Forelimb muscle (tissue), 1 donor: ENCODE data around the gene SH2B3. TPM values are rescaled to one million over a fixed set of nuclear protein-coding genes. Genes with fewer than 3 reads are reported as not detected.
"Not testable (repeated sequence)": the region's sequence is repeated elsewhere in the genome, so short reads cannot be mapped to it uniquely, and the experiment has no call there.

Source experiments
- DNase-seq: peaks from one replicate; pipeline ENCODE4 v3.0.0-alpha.2; 2013; ENCODE audit warnings: low read depth
- polyA plus RNA-seq: library from polyadenylated mRNA; unstranded; fragments of 120-200 nt; gene quantifications from one replicate; pipeline ENCODE4 v1.2.1, GENCODE V29; 2013; ENCODE audit not compliant: insufficient read length

SH2B3 gene
- polyA plus RNA-seq, 1 donor = 12.9 TPM

DNA sequence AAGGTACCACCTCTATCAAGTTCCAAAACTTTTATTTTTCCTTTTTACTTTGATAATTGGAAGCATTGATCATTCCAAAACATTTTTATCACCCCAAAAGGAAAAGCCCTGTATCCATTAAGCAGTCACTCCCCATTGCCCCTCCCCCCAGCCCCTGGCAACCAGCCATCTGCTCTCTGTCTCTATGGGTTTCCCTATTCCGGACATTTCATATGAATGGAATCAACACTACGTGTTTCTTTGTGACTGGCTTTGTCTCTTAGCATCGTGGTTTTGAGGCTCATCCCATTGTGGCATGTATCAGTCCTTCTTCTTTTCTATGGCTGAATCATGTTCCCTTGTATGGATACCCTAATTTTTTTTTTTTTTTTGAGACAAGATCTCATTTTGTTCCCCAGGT, 18.8 kb upstream of the SH2B3 start:
- DNase-seq = no peak

DNA sequence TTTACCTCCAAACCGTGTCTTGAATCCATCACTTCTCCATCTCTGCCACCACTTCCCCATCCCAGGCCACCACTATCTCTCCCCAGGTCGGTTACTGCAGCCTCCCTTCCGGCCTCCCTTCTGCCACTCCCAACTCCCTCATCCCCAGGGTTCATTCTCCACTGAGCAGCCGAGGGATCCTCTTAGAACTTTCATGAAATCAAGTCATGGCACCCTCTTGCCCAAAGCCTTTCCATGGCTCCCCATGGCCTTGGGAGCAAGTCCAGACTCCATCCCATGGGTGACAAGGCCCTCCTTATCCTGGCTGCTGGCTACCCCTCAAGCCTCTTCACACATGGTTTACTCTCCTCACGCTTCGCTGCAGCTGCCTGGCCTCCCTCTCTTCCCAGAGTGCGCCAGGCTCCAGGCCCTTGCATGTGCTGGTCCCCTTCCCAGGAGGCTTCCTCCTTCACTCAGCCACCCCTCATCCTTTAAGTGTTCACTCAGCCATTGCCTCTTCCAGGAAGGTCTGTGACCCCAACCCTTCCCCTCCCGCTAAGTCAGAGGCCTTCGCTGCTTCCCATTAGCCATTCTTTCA, 17.9 kb upstream of the SH2B3 start:
- no peak for DNase-seq

DNA sequence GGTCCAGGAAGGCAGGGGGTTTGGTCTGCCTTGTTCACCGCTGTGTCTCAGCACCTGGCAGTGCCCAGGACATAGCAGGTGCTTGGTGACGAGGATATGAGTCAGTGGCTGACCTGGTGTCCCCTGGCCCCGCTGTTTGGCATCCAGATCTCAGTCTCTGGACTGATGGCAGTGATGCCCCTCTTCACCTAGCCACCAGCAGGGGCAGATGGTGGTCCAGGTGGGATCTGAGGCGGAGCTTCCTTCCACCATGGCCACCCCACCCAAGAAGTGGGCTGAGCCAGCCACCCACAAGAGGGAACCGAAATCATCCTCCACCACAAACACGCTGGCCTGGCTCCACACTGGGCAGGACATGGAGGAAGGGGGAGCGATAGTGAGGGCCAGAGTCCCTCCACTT, 16.1 kb upstream of the SH2B3 start:
- no peak for DNase-seq

DNA sequence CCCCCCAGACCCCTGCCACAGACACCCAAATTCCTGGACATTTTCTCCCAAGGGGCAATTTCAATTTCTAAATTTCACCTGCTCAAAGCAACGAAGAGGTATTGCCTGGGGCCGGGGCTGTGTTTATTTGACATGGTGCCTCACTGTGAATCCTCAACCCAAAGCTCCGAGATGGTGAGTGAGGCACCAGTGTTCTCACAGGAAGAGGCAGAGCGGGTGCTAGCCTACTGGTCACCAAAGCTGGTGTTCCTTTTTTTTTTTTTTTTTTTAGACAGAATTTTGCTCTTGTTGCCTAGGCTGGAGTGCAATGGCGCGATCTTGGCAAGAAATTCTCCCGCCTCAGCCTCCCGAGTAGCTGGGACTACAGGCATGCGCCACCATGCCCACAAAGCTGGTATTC, 14.8 kb upstream of the SH2B3 start:
- DNase-seq = no peak

DNA sequence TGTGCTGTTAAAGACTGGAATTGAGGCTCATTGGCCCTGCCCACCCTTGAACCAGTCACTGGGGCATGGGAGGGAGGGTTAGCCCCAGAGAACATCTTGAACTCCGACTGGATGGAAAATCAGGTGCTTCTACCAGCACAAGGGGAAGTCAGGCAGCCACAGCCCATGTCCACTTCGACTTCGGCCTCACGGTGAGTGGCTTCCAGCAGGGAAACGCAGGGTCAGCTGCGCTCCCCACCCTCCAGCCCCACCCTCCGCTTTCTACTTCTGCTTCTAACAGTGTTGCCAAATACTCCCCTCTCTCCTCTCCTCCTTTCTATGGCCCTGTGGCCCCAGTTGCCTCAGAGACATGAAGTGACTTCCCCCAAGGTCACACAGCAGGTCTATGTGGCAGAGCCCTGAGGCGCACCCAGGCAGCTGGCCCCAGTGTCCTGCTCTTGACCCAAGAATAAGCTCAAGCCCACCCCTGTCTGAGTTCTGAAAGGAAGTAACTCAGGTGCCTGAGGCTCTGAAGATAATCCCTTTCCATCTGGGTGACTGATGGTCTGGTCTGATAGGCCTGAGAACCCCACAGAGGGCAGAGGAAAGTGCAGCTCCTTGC, 11.9 kb upstream of the SH2B3 start:
- no peak for DNase-seq

DNA sequence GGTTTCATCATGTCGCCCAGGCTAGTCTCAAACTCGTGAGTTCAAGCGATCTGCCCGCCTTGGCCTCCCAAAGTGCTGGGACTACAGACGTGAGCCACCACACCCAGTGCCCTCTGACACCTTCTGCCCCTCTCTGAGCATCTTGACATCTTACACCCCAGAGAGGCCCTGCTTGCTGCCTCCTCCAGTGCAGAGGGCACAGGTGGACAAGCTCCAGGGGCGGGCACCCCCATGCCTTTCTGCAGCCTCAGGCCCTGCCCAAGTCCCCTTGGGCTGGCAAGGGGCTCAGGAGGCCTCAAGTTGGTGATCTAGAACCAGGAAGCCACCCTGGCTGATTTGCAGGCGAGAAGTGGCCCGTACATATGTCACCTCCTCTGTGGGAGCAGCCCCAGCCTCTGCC, 11.2 kb upstream of the SH2B3 start:
- no peak for DNase-seq

DNA sequence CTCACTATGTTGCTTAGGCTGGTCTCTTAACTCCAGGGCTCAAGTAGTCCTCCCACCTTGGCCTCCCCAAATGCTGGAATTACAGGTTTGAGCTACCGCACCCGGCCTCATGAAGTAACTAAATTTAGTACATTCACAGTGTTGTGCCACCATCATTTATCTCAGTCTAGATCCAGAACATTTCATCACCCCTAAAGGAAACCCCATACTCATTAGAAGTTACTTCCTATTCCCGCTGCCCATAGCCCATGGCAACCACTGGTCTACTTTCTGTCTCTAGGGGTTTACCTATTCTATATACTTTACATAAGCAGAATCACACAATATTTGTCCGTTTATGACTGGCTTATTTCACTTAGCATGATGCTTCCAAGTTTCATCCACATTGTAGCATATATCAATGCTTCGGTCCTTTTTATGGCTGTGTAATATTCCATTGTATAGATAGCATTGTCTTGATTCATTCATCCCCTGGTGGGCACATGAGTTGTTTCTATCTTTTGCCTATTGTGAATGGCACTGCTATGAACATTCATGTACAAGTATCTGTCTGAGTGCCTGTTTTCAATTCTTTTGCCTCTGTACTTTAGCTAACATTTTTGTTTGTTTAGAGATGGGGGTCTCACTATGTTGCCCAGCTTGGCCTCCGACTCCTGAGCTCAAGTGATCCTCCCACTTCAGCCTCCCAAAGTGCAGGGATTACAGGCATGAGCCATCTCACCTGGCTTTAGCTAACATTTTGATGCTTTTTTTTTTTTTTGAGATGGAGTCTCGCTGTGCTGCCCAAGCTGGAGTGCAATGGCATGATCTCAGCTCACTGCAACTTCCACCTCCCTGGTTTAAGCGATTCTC, 10.2 kb upstream of the SH2B3 start:
- no peak for DNase-seq

DNA sequence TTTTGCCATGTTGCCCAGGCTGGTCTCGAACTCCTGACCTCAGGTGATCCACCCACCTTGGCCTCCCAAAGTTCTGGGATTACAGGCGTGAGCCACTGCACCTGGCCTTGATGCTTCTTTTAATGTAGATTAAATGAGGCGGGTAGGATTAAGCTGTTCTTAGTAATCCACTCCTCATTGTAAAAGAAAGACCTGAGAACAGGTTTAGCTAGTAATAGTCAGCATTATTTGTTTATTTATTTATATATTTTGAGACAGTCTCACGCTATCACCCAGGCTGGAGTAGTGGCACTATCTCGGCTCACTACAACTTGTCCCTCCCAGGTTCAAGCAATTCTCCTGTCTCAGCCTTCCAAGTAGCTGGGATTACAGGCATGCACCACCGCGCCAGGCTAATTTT, 9.5 kb upstream of the SH2B3 start:
- not testable (repeated sequence) for DNase-seq

DNA sequence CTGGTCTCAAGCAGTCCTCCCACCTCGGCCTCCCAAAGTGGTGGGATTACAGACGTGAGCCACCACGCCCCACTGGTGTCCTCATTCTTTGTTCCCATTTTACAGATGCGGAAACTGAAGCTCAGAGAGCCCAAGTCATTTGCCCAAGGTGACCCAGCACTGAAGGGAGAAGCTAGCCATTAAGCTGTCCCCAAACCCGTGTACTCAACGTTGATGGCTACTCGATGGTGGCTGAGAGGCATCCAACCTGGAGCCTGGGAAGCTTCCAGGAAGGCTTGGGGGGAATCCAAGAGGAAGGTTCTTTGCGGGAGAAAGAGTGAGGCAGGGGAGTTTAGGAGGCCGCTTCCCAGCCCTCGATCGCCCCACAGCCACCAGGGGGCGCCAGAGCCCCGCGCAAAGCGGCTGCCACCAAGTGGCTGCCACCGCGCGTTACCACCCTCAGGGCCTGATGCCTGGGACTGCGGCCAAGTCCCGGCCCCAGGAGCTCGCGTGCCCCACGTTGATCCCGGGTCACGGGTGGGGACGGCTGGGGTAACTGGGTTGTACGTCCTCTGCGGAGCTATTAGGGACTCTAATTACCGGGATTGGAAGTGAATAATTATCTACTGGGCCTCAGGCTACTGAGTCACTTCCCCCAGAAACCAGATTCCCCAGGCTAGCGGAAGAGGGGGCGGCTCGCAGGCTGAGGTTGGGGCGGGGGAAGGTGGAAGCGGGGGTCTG, 8.8 kb upstream of the SH2B3 start:
- DNase-seq = no peak

DNA sequence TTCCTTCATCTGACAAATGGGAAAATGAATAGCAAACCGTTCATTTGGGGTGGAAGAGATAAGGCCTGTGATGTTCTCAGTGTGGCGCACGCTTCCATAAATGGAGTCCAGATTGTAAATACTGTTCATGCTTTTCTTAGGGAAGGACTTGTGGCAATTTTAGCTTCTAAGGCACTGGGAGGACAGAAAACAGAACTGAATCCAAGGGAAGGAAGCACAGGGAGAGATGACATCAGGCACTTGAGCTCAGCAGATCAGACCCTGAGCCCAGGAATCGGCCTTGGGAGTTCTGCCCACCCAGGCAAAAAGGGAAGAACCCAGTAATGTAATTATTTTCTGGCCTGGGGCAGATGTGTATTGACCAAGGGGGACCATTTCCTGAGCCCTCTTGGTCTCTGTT, 7.2 kb upstream of the SH2B3 start:
- no peak for DNase-seq

DNA sequence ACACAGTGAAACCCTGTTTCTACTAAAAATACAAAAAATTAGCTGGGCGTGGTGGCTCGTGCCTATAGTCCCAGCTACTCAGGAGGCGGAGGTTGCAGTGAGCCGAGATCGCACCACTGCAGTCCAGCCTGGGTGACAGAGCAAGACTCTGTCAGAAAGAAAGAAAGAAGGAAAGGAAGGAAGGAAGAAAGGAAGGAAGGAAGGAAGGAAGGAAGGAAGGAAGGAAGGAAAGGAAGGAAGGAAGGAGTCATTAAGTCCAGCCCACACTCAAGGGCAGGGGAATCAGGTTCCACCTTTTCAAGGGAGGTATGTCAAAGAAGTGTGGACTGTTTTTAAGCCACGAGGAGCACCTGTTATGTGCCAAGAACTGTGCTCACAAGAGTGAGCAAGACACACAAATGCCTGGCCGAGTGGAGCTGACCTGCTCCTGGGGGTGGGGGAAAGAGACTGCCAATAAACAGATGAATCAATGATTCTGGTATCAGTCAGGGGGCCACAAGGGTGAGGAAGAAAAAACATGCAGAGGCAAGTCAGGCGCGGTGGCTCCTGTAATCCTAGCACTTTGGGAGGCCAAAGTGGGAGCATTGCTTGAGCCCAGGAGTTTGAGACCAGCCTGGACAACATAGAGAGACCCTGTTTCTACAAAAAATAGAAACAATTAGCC, 5.8 kb upstream of the SH2B3 start:
- DNase-seq = not testable (repeated sequence)

DNA sequence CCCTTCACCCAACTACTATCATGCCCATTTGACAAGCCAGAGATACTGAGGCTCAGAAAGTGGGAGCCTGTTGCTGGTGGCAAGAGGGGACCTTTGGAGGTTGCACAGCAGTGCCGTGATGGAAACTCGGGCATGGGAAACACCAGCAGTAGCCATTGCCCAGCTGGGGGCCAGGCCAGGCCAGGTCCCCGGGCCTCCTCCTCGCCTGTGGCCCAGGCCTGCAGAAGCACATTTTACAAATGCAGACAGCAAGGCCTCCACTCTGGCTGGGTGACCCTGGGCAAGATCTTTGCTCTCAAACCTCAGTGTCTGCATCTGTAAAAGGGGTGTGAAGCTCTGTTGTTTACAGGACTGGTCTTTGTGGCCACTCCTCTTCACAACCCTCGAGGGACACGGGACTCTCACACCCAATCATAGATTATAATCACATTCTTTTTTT, 4.5 kb upstream of the SH2B3 start:
- DNase-seq = no peak

DNA sequence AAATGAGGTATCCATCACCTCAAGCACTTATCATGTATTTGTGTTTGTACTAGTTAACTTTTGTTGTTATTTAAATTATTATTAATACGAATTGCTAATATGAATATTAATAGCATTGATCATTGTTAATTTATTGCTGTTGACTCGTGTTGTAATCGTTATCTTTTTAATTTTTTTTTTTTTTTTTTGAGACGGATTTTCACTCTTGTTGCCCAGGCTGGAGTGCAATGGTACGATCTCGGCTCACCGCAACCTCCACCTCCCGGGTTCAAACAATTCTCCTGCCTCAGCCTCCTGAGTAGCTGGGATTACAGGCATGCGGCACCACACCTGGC, 3.3 kb upstream of the SH2B3 start:
- not testable (repeated sequence) for DNase-seq

DNA sequence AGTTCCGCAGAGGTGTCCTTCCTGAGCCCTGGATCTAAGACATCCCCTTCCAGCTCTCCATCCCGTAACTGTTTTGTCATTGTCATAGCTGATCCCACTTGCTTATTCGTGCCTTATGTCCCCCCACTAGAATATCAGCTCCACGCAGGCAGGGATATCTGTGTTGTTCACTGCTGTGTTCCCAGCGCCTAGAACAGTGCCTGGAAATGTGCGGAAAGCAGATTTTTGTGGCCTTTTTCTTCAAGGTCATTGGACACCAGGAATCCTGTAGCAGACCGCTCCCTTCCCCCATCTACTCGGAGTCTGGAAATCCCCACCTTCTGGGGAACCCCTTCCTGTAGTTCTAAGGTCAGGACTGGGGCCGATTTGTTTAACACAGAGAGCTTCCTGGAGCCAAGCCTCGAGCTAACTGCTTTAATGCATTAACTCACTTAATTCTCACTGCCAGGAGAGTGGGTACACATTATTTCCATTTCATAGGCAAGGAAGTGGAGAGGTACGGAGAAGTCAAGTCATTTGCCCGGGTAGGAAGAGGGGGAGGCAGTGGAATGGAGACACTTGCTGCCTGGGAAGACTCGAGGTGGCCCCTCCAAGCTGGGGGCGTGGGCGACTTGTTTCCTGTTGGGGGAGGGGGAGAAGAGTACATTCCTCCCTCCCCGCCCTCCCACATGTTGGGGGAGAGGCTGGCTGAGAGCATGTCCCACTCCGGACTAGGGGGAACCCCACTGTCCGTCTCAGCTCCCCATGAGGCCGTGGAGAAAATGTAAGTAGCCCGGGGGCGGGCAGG, 1.2 kb upstream of the SH2B3 start:
- no peak for DNase-seq

DNA sequence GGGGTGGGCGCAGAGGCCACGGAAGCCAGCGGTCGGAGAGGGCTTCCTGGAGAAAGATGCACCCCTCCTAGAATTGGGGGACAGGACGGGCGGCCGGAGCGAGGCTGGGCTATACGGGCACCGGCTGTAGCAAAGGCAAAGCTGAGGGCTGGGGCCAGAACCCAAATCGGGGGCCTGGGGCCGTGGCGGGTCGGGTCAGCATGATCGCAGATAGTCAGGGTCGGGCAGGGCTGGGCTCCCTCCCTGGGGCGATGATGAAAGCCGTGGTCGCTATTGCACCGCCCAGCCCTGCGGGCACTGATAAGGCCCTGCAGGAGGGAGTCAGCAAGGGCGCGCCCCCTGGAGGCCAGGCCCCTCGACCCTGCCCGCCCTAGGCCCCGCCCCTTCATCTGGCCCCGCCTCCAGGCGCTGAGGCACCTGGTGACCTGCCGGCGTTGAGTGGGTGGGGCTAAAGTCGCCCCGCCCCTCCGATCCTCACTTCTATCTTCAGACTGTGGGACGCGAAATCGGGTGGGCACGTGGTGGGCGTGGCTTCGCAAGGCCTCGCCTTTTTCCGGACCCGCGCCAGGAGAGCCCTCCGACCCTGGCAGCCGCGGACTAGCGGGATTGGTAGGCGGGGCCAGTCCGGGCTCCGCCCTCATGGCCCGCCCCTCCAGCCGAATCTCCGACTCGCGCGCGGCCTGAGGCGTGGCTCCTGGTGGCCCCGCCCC, 419 bp upstream of the SH2B3 start:
- no peak for DNase-seq

DNA sequence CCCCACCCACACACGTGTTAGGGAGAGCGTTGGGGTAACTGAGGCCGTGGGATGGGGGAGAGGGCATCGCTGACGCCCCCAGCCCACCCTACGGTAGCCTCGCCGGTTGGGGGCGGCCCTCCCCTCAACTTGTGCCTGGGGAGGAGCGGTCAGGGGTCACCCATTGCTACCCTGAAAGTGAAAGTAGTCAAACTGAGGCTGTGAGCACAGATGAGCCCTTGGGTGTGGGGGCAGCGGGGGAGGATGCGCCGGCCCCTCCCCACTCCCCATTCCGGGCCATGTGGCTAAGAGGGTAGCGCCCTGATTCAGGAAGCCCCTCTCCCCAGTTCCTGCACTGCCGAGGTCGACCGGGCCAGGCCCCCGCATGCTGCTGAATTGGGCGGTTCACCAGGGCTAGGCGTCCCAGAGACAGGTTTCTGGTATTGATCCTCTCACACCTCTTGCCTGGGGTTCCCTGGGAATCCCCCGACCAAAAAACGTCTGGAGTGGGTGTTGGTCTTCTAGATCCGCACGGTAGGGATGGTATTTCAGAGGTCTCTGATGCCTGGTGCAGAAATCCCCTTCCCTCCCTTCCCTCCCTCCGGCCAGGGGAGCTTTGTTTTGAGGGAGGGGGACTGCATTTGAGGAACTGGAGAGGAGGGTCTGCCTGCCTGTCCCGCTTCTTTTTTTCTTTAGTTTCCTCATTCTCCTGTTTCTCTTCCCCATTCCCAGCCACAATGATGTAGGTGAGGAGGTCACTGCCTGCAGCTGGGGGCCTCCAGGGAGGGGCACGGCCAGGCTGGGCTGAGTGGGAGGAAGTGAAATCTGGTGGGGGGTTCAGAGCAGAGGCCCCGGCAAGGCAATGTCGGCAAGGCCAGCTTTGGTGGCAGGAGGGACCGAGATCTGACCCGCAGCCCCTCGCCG, 1.0 kb downstream of the SH2B3 start:
- no peak for DNase-seq

DNA sequence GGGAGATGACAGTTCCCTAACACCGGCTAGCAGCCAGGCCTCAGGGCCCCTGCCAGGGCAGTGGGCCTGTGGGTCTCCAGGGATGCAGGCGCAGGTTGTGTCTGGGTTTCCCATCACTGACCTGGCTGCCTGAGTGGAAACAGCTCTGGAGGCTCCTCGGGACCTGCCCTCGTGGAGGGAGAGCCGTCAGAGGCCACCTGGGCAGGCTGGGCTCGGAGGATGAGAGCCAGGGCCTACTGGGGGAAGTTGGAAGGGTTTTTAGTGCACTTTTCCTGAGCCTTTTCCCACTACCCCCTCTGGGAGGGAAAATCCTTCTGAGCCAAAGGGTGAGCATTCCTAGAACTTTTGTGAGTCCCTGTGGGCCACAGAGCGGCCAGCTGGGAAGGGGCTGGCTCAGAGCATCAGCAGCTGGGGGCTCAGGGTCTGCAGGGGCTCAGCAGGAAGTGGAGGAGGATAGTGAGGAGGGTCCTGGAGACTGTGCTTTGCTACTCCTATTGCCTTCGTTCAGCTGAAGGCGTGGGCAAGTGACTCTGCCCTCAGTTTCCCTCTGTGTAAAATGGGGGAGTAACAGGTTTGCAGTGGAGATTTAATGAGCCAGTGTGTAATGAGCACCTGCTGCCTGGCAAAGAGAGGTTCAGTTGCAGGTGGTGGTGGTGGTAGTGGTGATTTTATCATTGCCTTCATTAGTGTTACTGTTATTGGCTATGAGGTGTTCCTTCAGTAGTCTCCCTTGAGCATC, 1.8 kb downstream of the SH2B3 start:
- DNase-seq = no peak

DNA sequence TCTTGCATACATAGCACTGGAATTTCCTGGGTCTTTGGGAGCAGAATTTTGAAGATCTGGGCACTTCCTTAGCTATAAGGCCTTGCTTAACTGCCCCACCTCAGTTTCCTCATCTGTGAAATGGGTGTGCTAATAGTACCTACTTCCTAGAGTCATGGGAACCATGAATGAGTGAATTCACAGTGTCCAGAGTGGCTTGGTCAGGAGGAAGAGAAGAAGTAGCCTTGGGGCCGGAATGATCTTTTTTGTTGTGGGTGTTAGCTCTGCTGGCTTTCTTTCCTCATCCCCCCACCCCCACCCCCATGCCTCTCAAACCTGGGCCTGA, 2.4 kb downstream of the SH2B3 start:
- no peak for DNase-seq
